Calu3 (cell line): ENCODE results near the gene SMARCA2. TPM values are rescaled to one million over a fixed set of nuclear protein-coding genes. Genes with fewer than 3 reads are reported as not detected.

Experiments
- BruUV-seq: library from RNA; stranded (reverse); fragments of 400-500 nt; replicated peaks from 2 replicates; lab custom pipeline; 2021; lab: Mats Ljungman, UMichigan
- CTCF ChIA-PET: fragments of 300-600 bp; sonication (Branson Sonifier 250); formaldehyde crosslinking; loops from one replicate; lab custom pipeline; 2022; ENCODE audit warnings: antibody characterized with exemption; lab: Charles Lee
- DNase-seq: peaks from one replicate; pipeline ENCODE4 v3.0.0; 2022
- H3K27ac Mint-ChIP-seq: one replicate; pipeline ENCODE4 v1.8.0; 2022; ENCODE audit warnings: mixed read lengths; ENCODE audit not compliant: unreplicated experiment
- H3K27me3 Mint-ChIP-seq: one replicate; pipeline ENCODE4 v1.8.0; 2022; ENCODE audit warnings: mixed read lengths; ENCODE audit not compliant: unreplicated experiment
- H3K36me3 Mint-ChIP-seq: one replicate; pipeline ENCODE4 v1.8.0; 2022; ENCODE audit warnings: mild to moderate bottlenecking, moderate library complexity, mixed read lengths; ENCODE audit not compliant: insufficient read depth, unreplicated experiment
- H3K4me1 Mint-ChIP-seq: one replicate; pipeline ENCODE4 v1.8.0; 2022; ENCODE audit warnings: mild to moderate bottlenecking, low read depth, mixed read lengths; ENCODE audit not compliant: unreplicated experiment
- H3K4me3 Mint-ChIP-seq: one replicate; pipeline ENCODE4 v1.8.0; 2022; ENCODE audit warnings: mild to moderate bottlenecking, low read depth, moderate library complexity, mixed read lengths; ENCODE audit not compliant: unreplicated experiment
- H3K9me3 Mint-ChIP-seq: one replicate; pipeline ENCODE4 v1.8.0; 2022; ENCODE audit warnings: low read depth, mixed read lengths; ENCODE audit not compliant: unreplicated experiment
- intact Hi-C: fragments of 100-400 bp; cut with micrococcal nuclease; formaldehyde crosslinking; loops from one replicate; pipeline ENCODE4 v1.10.0; 2022; ENCODE audit not compliant: unreplicated experiment
- total RNA-seq: library from RNA; stranded (reverse); gene quantifications from 2 replicates; pipeline ENCODE4 v1.2.3, GENCODE V29; 2022
- TF ChIP-seq, protein P1 (sequence below): fragments of 200-600 bp; IDR thresholded peaks from one replicate; pipeline ENCODE4 v1.8.0; 2022; ENCODE audit warnings: antibody characterized with exemption; ENCODE audit not compliant: unreplicated experiment

Gene SMARCA2
- total RNA-seq, 1 experiment from 2014 or later, result 47.4 TPM

DNA sequence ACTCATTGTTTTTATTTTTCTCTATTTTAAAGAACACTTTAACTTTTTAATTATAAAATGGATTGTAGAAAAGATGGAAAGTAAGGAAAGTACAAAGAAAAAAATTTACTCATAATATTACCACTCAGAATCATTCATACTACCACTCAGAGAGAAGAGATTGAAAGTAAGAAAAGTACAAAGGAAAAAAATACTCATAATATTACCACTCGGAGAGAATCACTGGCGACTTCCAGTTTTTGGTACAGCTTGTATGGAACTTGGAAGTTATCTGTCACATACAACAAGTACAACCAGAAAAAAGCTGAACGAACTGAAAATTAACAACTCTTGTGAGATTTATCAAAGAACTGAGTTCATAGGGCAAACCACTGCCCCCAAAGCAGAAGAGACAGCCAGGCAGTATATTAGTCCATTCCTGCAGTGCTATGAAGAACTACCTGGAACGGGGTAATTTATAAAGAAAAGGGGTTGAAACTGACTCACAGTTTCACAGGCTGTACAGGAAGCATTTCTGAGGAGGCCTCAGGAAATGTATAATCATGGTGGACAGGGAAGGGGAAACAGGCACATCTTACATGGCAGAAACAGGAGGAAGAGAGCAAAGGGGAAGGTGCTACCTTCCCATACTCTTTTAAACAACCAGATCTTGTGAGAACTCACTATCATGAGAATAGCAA lies 183.9 kb downstream of the SMARCA2 start:
- H3K4me3 Mint-ChIP-seq, result no peak overlapping the region
- no peaks in the 10 kb centered on the region for H3K4me1 Mint-ChIP-seq
- TF ChIP-seq, protein P1, sequence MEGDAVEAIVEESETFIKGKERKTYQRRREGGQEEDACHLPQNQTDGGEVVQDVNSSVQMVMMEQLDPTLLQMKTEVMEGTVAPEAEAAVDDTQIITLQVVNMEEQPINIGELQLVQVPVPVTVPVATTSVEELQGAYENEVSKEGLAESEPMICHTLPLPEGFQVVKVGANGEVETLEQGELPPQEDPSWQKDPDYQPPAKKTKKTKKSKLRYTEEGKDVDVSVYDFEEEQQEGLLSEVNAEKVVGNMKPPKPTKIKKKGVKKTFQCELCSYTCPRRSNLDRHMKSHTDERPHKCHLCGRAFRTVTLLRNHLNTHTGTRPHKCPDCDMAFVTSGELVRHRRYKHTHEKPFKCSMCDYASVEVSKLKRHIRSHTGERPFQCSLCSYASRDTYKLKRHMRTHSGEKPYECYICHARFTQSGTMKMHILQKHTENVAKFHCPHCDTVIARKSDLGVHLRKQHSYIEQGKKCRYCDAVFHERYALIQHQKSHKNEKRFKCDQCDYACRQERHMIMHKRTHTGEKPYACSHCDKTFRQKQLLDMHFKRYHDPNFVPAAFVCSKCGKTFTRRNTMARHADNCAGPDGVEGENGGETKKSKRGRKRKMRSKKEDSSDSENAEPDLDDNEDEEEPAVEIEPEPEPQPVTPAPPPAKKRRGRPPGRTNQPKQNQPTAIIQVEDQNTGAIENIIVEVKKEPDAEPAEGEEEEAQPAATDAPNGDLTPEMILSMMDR, result no peak
- no peaks in the 10 kb centered on the region for H3K36me3 Mint-ChIP-seq
- H3K27ac Mint-ChIP-seq, result no peak overlapping the region
- CTCF ChIA-PET, result no interaction called here
- no TSS peak for BruUV-seq
- H3K27me3 Mint-ChIP-seq, result no peaks in the 10 kb centered on the region
- intact Hi-C loops, result no loop called here
- peaks cover 4% of the 10 kb centered on the region for H3K9me3 Mint-ChIP-seq
- no peak for DNase-seq

DNA sequence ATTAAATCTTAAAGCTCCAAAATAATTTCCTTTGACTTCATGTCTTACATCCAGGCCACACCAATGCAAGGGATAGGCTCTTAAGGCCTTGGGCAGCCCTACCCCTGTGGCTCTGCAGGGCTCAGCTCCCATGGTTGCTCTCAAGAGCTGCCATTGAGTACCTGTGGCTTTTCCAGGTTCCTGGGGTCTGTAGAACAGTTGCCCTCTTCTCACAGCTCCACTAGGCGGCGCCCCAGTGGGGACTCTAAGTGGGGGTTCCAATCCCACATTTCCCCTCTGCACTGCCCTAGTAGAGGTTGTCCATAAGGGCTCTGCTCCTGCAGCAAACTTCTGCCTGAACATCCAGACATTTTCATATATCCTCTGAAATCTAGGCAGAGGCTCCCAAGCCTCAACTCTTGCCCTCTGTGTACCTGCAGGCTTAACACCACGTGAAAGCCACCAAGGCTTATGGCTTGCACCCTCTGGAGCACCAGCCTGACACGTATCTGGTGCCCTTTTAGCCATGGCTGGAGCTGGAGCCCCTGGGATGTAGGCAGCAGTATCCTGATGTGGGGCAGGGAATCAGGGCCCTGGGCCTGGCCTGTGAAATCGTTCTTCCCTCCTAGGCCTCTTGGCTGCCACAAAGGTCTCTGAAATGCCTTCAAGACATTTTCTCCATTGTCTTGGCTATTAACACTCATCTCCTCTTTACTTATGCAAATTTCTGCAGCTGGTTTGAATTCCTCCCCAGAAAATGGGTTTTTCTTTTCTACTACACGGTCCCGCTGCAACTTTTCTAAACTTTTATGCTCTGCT lies 185.1 kb downstream of the SMARCA2 start:
- H3K4me1 Mint-ChIP-seq, result no peaks in the 10 kb centered on the region
- no TSS peak for BruUV-seq
- no peak for DNase-seq
- H3K27me3 Mint-ChIP-seq, result no peaks in the 10 kb centered on the region
- H3K4me3 Mint-ChIP-seq, result no peak overlapping the region
- TF ChIP-seq, protein P1, result no peak
- H3K27ac Mint-ChIP-seq, result no peak overlapping the region
- CTCF ChIA-PET, result no interaction called here
- no peaks in the 10 kb centered on the region for H3K36me3 Mint-ChIP-seq
- intact Hi-C loops, result no loop called here
- H3K9me3 Mint-ChIP-seq, result peaks cover 4% of the 10 kb centered on the region

DNA sequence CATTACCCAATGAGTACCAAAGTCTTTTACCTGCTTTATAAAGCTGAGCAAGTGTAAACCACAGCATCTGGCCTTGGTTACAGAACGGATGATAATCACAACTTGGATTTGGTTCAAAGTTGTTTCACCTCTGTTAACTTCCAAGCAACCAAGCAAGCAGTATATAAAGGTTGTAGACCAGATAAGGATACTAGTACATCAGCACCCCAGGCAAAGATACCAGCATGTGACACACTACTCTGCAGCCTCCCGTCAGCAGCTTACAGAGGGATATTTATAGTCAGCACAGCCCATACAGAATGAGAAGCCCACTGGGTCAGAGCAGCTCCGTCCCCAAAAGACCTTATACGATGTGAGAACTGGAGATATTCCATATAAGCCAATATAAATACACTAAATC lies 193.3 kb downstream of the SMARCA2 start:
- Mint-ChIP-seq H3K4me3 (no peak overlapping the region), H3K36me3 (no peaks in the 10 kb centered on the region), H3K9me3 (no peaks in the 10 kb centered on the region), H3K4me1 (no peaks in the 10 kb centered on the region), H3K27ac (no peak overlapping the region), H3K27me3 (no peaks in the 10 kb centered on the region)
- CTCF ChIA-PET, result interaction anchor here (0.7 kb wide), 1 partner anchor 1695 kb away, joined by 3 read pairs; no protein-coding TSS in a partner anchor
- BruUV-seq, result no TSS peak
- TF ChIP-seq, protein P1, result no peak
- DNase-seq, result no peak
- intact Hi-C loops, result no loop called here

DNA sequence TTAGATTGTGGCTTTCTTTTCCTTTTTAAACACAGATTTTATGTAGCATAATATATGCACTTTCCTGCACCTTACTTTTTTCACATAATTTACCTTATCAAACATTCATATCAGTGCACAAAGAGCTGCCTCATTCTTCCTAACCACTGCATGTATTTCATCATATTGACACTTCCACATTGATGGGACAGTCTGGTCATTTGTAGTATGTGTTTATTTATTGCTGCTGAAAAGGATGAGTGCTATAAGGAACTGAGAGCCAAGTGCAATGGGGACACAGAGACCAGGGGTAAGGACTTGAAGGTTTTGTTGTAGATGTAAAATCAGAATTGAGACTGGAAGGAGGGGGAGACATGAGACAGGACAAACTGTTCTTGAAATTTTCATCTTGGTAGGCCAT lies 193.8 kb downstream of the SMARCA2 start:
- CTCF ChIA-PET, result interaction anchor here (0.7 kb wide), 1 partner anchor 1694 kb away, joined by 3 read pairs; no protein-coding TSS in a partner anchor

More for the DNA sequence above, 193.8 kb downstream of the SMARCA2 start:
- no peaks in the 10 kb centered on the region for H3K27me3 Mint-ChIP-seq
- no peak overlapping the region for H3K27ac Mint-ChIP-seq
- H3K4me1 Mint-ChIP-seq, result no peaks in the 10 kb centered on the region
- no peak for DNase-seq
- intact Hi-C loops, result no loop called here
- no TSS peak for BruUV-seq
- TF ChIP-seq, protein P1, result no peak
- no peak overlapping the region for H3K4me3 Mint-ChIP-seq
- no peaks in the 10 kb centered on the region for H3K36me3 Mint-ChIP-seq
- H3K9me3 Mint-ChIP-seq, result no peaks in the 10 kb centered on the region
